HepG2 (cell line): ENCODE data around the gene SPRTN. TPM values are rescaled to one million over a fixed set of nuclear protein-coding genes. Genes with fewer than 3 reads are reported as not detected.
A peak's percentile ranks its signal among the peaks of the same experiment; 100 is the strongest.

Experiments used
- AGO1 ChIP-seq: fragments of 200-400 bp; formaldehyde crosslinking; IDR thresholded peaks from 2 replicates; pipeline ENCODE4 v1.6.1; 2017; ENCODE audit warnings: mild to moderate bottlenecking, low read depth, low read length, moderate library complexity; ENCODE audit not compliant: poor library complexity, severe bottlenecking
- E2F1 ChIP-seq: sonication (generic); formaldehyde crosslinking; IDR thresholded peaks from 2 replicates; pipeline ENCODE4 v1.5.0; 2020; ENCODE audit warnings: missing genetic modification reagents
- EEA1 ChIP-seq: sonication (generic); formaldehyde crosslinking; IDR thresholded peaks from 2 replicates; pipeline ENCODE4 v1.5.1; 2020; ENCODE audit warnings: mild to moderate bottlenecking, missing genetic modification reagents, borderline replicate concordance
- GABPA ChIP-seq, 2 experiments: IDR thresholded peaks; 2 replicates each; pipeline ENCODE4 v1.6.1; 2011 to 2016; ENCODE audit warnings: low read depth in 2 of 2, low read length in 1 of 2, missing biosample characterization in 1 of 2, missing genetic modification characterization in 1 of 2
- HNF1A ChIP-seq, 2 experiments: sonication (generic) in 1 of 2; formaldehyde crosslinking in 1 of 2; IDR thresholded peaks; 2 replicates each; pipeline versions ENCODE4 v1.4.0 to v1.6.1; 2016 to 2020; ENCODE audit warnings: borderline replicate concordance in 1 of 2, low read depth in 1 of 2, mild to moderate bottlenecking in 1 of 2, missing genetic modification reagents in 1 of 2
- KLF6 ChIP-seq: IDR thresholded peaks from 2 replicates; pipeline ENCODE4 v1.8.0; 2016; ENCODE audit warnings: missing biosample characterization, missing genetic modification reagents
- KMT2A ChIP-seq: sonication (generic); formaldehyde crosslinking; IDR thresholded peaks from 2 replicates; pipeline ENCODE4 v1.4.0; 2020; ENCODE audit warnings: missing genetic modification reagents
- MTF2 ChIP-seq: sonication (generic); formaldehyde crosslinking; IDR thresholded peaks from 2 replicates; pipeline ENCODE4 v1.5.0; 2020; ENCODE audit warnings: missing genetic modification reagents, borderline replicate concordance
- MYPOP ChIP-seq: sonication (generic); formaldehyde crosslinking; IDR thresholded peaks from 2 replicates; pipeline ENCODE4 v1.8.1; 2023; ENCODE audit warnings: mild to moderate bottlenecking, moderate library complexity, missing genetic modification reagents
- NFYB ChIP-seq: sonication (generic); formaldehyde crosslinking; IDR thresholded peaks from 2 replicates; pipeline ENCODE4 v1.4.0; 2020; ENCODE audit warnings: missing genetic modification reagents
- PHF20 ChIP-seq: sonication (generic); formaldehyde crosslinking; IDR thresholded peaks from 2 replicates; pipeline ENCODE4 v1.5.0; 2020; ENCODE audit warnings: mild to moderate bottlenecking, missing genetic modification reagents
- PHF21A ChIP-seq: sonication (generic); formaldehyde crosslinking; IDR thresholded peaks from 2 replicates; pipeline ENCODE4 v1.5.0; 2020; ENCODE audit warnings: mild to moderate bottlenecking, missing genetic modification reagents
- PHF8 ChIP-seq: sonication (generic); formaldehyde crosslinking; IDR thresholded peaks from 2 replicates; pipeline ENCODE4 v1.5.0; 2020; ENCODE audit warnings: missing genetic modification reagents
- SMC3 ChIP-seq: IDR thresholded peaks from 2 replicates; pipeline ENCODE4 v1.6.1; 2011; ENCODE audit warnings: low read length, improper control_type of control experiment
- TOPORS ChIP-seq: sonication (generic); formaldehyde crosslinking; IDR thresholded peaks from 2 replicates; pipeline ENCODE4 v1.8.0; 2023; ENCODE audit warnings: mild to moderate bottlenecking, missing genetic modification reagents
- ZC3H4 ChIP-seq: sonication (generic); formaldehyde crosslinking; IDR thresholded peaks from 2 replicates; pipeline ENCODE4 v1.4.0; 2020; ENCODE audit warnings: missing genetic modification reagents, borderline replicate concordance
- ZFP37 ChIP-seq: sonication (generic); formaldehyde crosslinking; IDR thresholded peaks from 2 replicates; pipeline ENCODE4 v1.4.0; 2020; ENCODE audit warnings: missing genetic modification reagents, borderline replicate concordance
- ZNF260 ChIP-seq: sonication (generic); formaldehyde crosslinking; IDR thresholded peaks from 2 replicates; pipeline ENCODE4 v1.4.0; 2020; ENCODE audit warnings: missing genetic modification reagents, low read depth, mild to moderate bottlenecking, borderline replicate concordance
- ZNF468 ChIP-seq: sonication (generic); formaldehyde crosslinking; IDR thresholded peaks from 2 replicates; pipeline ENCODE4 v1.8.0; 2022; ENCODE audit warnings: mild to moderate bottlenecking, moderate library complexity, missing genetic modification reagents
- ZNF556 ChIP-seq: sonication (generic); formaldehyde crosslinking; IDR thresholded peaks from 2 replicates; pipeline ENCODE4 v1.4.0; 2020; ENCODE audit warnings: mild to moderate bottlenecking, missing genetic modification reagents, borderline replicate concordance
- ZNF598 ChIP-seq: sonication (generic); formaldehyde crosslinking; IDR thresholded peaks from 2 replicates; pipeline ENCODE4 v1.5.1; 2020; ENCODE audit warnings: mild to moderate bottlenecking, missing genetic modification reagents, borderline replicate concordance
- ZNF629 ChIP-seq: sonication (generic); formaldehyde crosslinking; conservative IDR thresholded peaks from 2 replicates; pipeline ENCODE4 v1.5.0; 2020; ENCODE audit warnings: missing genetic modification reagents
- ZNF652 ChIP-seq: IDR thresholded peaks from 2 replicates; pipeline ENCODE4 v1.6.1; 2016; ENCODE audit warnings: low read depth, borderline replicate concordance
- ZNF768 ChIP-seq: sonication (generic); formaldehyde crosslinking; IDR thresholded peaks from 2 replicates; pipeline ENCODE4 v1.4.0; 2020; ENCODE audit warnings: missing genetic modification reagents
- polyA plus RNA-seq, 8 experiments: library from polyadenylated mRNA; depleted of rRNA in 3 of 8; stranded (reverse) in 7 of 8; unstranded in 1 of 8; fragments of >200 nt; fragmentation: Illumina TruSeq in 4 of 8; extraction: Trizol in 4 of 8; gene quantifications; 2 replicates each; pipeline versions ENCODE4 v1.2.1 to v1.2.3, GENCODE V29; 2011 to 2016; ENCODE audit warnings: low read depth in 4 of 8, missing spikeins in 1 of 8, mixed read lengths in 1 of 8; ENCODE audit not compliant: insufficient read depth in 1 of 8
- total RNA-seq, 5 experiments: library from RNA; depleted of rRNA; stranded (reverse); fragments of >200 nt; fragmentation: Illumina TruSeq; extraction: Trizol; gene quantifications; 2 replicates each; pipeline ENCODE4 v1.2.3, GENCODE V29; 2016; ENCODE audit warnings: low read depth in 1 of 5

The SPRTN gene
- total and polyA plus RNA-seq, 2 of the 13 experiments (the other 11 are each of a cell fraction or from before 2014, with no cell fraction given): 4.2 to 15.2 TPM

- no peak for TF ChIP-seq HNF1A (IDR thresholded peaks at IDR 0.05; ENCODE audit: low read depth)
- no peak for TF ChIP-seq HNF1A (CRISPR knock-in tag; IDR thresholded peaks at IDR 0.05; ENCODE audit: borderline replicate concordance)
- TF ChIP-seq MTF2 (CRISPR knock-in tag): no peak
- peak; percentile 36; the same call in 1 of the 2 replicates for TF ChIP-seq PHF20 (CRISPR knock-in tag)
- TF ChIP-seq ZNF598 (CRISPR knock-in tag): no peak
- TF ChIP-seq ZNF468: no peak
- no peak for TF ChIP-seq AGO1
- TF ChIP-seq GABPA (IDR thresholded peaks at IDR 0.05; ENCODE audit: low read depth, low read length): no peak
- TF ChIP-seq GABPA (CRISPR knock-in tag; IDR thresholded peaks at IDR 0.05; ENCODE audit: low read depth): no peak
- no peak for TF ChIP-seq PHF8 (CRISPR knock-in tag)
- no peak for TF ChIP-seq EEA1 (CRISPR knock-in tag)
- TF ChIP-seq ZNF629 (CRISPR knock-in tag): no peak
- TF ChIP-seq TOPORS (CRISPR knock-in tag): no peak
- no peak for TF ChIP-seq NFYB
- no peak for TF ChIP-seq ZNF260
- no peak for TF ChIP-seq ZNF556 (CRISPR knock-in tag)
- TF ChIP-seq SMC3: no peak
- no peak for TF ChIP-seq MYPOP (CRISPR knock-in tag)
- TF ChIP-seq KMT2A (CRISPR knock-in tag): peak; percentile 90
- no peak for TF ChIP-seq E2F1
- no peak for TF ChIP-seq ZFP37 (CRISPR knock-in tag)
- TF ChIP-seq KLF6 (CRISPR knock-in tag): no peak
- no peak for TF ChIP-seq ZC3H4 (CRISPR knock-in tag)
- no peak for TF ChIP-seq ZNF652 (CRISPR knock-in tag)
- 0 out of 2 replicates have a peak, but pooled peaks have one; percentile 17 for TF ChIP-seq PHF21A (CRISPR knock-in tag)
- TF ChIP-seq ZNF768 (CRISPR knock-in tag): no peak
These were observed 2.2 kb upstream of the SPRTN start (continued) for GRCh38 chr1:231335663-231336602.
